Caki2 (cell line): ENCODE data around the gene CMTM7. TPM values are rescaled to one million over a fixed set of nuclear protein-coding genes. Genes with fewer than 3 reads are reported as not detected.
"Not testable (repeated sequence)": the region's sequence is repeated elsewhere in the genome, so short reads cannot be mapped to it uniquely, and the experiment has no call there.

Experiments
- DNase-seq: peaks from one replicate; pipeline ENCODE4 v3.0.0-alpha.2; 2015; ENCODE audit warnings: low read depth
- in situ Hi-C: cut with HindIII; loops from 2 replicates; pipeline ENCODE4 v1.10.0; 2016; ENCODE audit warnings: low sequenced_read_pairs, low pct_unique_long_range_greater_than_20kb, mixed read lengths
- total RNA-seq: library from RNA; depleted of rRNA; stranded (reverse); fragments of >200 nt; shearing (Covaris generic); gene quantifications from 2 replicates; pipeline ENCODE4 v1.2.3, GENCODE V29; 2014; ENCODE audit warnings: low replicate concordance

CMTM7 gene
- total RNA-seq, 1 experiment from 2014 or later = 15.5 TPM

- in situ Hi-C loops = not testable (repeated sequence)
These were observed 75.2 kb downstream of the CMTM7 start for GRCh38 chr3:32466808-32467207.

GRCh38 chr3:32467333-32468070, 75.8 kb downstream of the CMTM7 start:
- DNase-seq = peak; percentile 67
- in situ Hi-C loops = no loop called here

More at GRCh38 chr3:32466808-32467207, 75.2 kb downstream of the CMTM7 start:
- not testable (repeated sequence) for DNase-seq

GRCh38 chr3:32469151-32469874, 77.7 kb downstream of the CMTM7 start:
- in situ Hi-C loops = no loop called here
- peak; percentile 86 for DNase-seq

- DNase-seq = peak; percentile 20
- in situ Hi-C loops = no loop called here
These were observed 78.7 kb downstream of the CMTM7 start for GRCh38 chr3:32470362-32470761.

- in situ Hi-C loops = no loop called here
- no peak for DNase-seq
These were observed 79.6 kb downstream of the CMTM7 start for GRCh38 chr3:32471246-32471645.

- DNase-seq, in situ Hi-C loops: not testable (repeated sequence)
These were observed 80.5 kb downstream of the CMTM7 start for GRCh38 chr3:32472151-32472550.

- no peak for DNase-seq
- in situ Hi-C loops = no loop called here
These were observed 82.5 kb downstream of the CMTM7 start for GRCh38 chr3:32474201-32474600.

- in situ Hi-C loops = no loop called here
- no peak for DNase-seq
These were observed 89.0 kb downstream of the CMTM7 start for GRCh38 chr3:32480604-32481003.

- DNase-seq = no peak
- in situ Hi-C loops = no loop called here
These were observed 90.4 kb downstream of the CMTM7 start for GRCh38 chr3:32481791-32482631.

- in situ Hi-C loops = no loop called here
- no peak for DNase-seq
These were observed 91.0 kb downstream of the CMTM7 start for GRCh38 chr3:32482693-32483092.

GRCh38 chr3:32483772-32484171, 92.1 kb downstream of the CMTM7 start:
- DNase-seq = no peak
- in situ Hi-C loops = no loop called here

- no peak for DNase-seq
- in situ Hi-C loops = no loop called here
These were observed 92.8 kb downstream of the CMTM7 start for GRCh38 chr3:32484436-32484835.

GRCh38 chr3:32487781-32488473, 96.3 kb downstream of the CMTM7 start:
- in situ Hi-C loops = no loop called here
- DNase-seq = no peak

- in situ Hi-C loops = no loop called here
- DNase-seq = no peak
These were observed 96.9 kb downstream of the CMTM7 start for GRCh38 chr3:32488474-32489008.

- in situ Hi-C loops = no loop called here
- no peak for DNase-seq
These were observed 101.2 kb downstream of the CMTM7 start for GRCh38 chr3:32492684-32493436.

GRCh38 chr3:32493437-32494414, 102.1 kb downstream of the CMTM7 start:
- DNase-seq = peak; percentile 25

More at GRCh38 chr3:32493437-32494414, 102.1 kb downstream of the CMTM7 start:
- in situ Hi-C loops = no loop called here
